BJ (cell line): ENCODE measurements around the gene SEPTIN10. TPM values are rescaled to one million over a fixed set of nuclear protein-coding genes. Genes with fewer than 3 reads are reported as not detected.
"Not testable (repeated sequence)": the region's sequence is repeated elsewhere in the genome, so short reads cannot be mapped to it uniquely, and the experiment has no call there.

Experiments used
- CTCF ChIA-PET: fragments of 350-600 bp; formaldehyde crosslinking; extraction: SDS; loops from one replicate; lab custom pipeline; 2021; ENCODE audit warnings: antibody characterized with exemption, inconsistent platforms; lab: Yijun Ruan, JAX
- POLR2A ChIA-PET: fragments of 300-600 bp; sonication (Branson Sonifier 250); formaldehyde crosslinking; extraction: SDS; loops from one replicate; lab custom pipeline; 2021; ENCODE audit warnings: antibody characterized with exemption; lab: Charles Lee
- DNase-seq: peaks from one replicate; pipeline ENCODE4 v3.0.0-alpha.2; 2011; ENCODE audit warnings: low read depth
- H3K27me3 ChIP-seq: 2 replicates; pipeline ENCODE4 v1.6.0; 2011; ENCODE audit warnings: low read length; ENCODE audit not compliant: control insufficient read depth, insufficient read depth
- H3K36me3 ChIP-seq: 2 replicates; pipeline ENCODE4 v1.5.1; 2011; ENCODE audit warnings: low read length; ENCODE audit not compliant: control insufficient read depth, insufficient read depth
- H3K4me3 ChIP-seq: 2 replicates; pipeline ENCODE4 v1.5.1; 2011; ENCODE audit warnings: low read depth, mild to moderate bottlenecking, control low read depth, low read length
- polyA plus RNA-seq: library from polyadenylated mRNA; depleted of rRNA; stranded (reverse); fragments of >200 nt; gene quantifications from 2 replicates; pipeline ENCODE4 v1.2.3, GENCODE V29; 2011
- TF ChIP-seq, protein P1 (sequence below): IDR thresholded peaks from 2 replicates; pipeline ENCODE4 v1.5.1; 2011; ENCODE audit warnings: low read depth, mild to moderate bottlenecking, control low read depth, inconsistent platforms, low read length, moderate library complexity; ENCODE audit not compliant: insufficient read depth

The SEPTIN10 gene
- polyA plus RNA-seq, 1 experiment, result 68.8 TPM

DNA sequence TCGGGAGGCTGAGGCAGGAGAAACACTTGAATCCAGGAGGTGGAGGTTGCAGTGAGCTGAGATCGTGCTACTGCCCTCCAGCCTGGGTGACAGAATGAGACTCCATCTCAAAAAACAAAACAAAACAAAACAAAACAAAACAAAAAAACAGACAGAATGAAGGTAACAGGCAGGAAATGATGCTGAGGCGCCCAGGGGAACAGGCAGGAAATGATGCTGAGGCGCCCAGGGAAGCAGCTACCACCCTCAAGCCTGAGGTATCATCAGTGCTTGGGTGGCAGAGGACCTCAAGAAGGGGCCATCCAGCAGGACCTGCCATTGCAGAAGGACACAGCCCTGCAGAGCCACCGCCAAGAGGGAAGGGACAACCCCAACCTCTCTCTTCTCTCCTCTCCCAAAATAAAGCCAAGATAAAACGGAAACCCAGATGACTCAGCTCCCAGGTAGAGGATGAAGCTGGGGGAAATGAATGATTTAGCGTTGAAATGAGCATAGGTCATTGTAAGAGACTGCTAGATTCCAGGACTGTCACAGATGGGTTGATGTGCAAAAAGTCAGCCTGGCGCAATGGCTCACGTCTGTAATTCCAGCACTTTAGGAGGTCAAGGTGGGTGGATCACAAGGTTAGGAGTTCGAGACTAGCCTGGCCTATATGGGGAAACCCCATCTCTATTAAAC lies 19.7 kb upstream of the SEPTIN10 start:
- DNase-seq, result no peak
- Histone ChIP-seq H3K4me3 (no peak overlapping the region), H3K27me3 (no peaks in the 10 kb centered on the region), H3K36me3 (no peaks in the 10 kb centered on the region)
- CTCF ChIA-PET, result no interaction called here
- POLR2A ChIA-PET, result no interaction called here
- TF ChIP-seq, protein P1, sequence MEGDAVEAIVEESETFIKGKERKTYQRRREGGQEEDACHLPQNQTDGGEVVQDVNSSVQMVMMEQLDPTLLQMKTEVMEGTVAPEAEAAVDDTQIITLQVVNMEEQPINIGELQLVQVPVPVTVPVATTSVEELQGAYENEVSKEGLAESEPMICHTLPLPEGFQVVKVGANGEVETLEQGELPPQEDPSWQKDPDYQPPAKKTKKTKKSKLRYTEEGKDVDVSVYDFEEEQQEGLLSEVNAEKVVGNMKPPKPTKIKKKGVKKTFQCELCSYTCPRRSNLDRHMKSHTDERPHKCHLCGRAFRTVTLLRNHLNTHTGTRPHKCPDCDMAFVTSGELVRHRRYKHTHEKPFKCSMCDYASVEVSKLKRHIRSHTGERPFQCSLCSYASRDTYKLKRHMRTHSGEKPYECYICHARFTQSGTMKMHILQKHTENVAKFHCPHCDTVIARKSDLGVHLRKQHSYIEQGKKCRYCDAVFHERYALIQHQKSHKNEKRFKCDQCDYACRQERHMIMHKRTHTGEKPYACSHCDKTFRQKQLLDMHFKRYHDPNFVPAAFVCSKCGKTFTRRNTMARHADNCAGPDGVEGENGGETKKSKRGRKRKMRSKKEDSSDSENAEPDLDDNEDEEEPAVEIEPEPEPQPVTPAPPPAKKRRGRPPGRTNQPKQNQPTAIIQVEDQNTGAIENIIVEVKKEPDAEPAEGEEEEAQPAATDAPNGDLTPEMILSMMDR, result no peak

DNA sequence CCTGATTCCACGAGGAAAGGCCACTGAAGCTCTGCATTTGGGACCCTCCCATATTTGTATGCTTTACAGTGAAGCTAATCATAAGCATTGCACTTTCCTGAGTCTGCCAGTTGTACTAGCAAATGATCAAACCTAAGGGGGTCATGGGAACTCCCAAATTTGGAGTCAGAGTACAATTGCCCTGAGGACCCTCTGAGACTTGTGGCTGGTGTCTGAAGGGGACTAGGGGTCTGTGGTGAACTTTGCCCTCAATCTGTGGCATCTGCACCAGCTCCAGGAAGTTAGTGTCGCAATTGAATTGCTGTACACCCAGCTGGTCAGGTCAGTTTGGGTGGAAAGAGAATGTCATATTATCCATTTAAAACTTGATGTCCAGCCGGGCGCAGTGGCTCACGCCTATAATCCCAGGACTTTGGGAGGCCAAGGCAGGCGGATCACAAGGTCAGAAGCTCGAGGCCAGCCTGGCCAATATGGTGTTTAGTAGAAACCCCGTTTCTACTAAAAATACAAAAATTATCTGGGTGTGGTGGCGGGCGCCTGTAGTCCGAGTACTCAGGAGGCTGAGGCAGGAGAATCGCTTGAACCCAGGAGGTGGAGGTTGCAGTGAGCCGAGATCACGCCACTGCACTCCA lies 18.5 kb upstream of the SEPTIN10 start:
- Histone ChIP-seq H3K36me3 (no peaks in the 10 kb centered on the region), H3K27me3 (no peaks in the 10 kb centered on the region), H3K4me3 (no peak overlapping the region)
- DNase-seq, result no peak
- POLR2A ChIA-PET, result no interaction called here
- TF ChIP-seq, protein P1, result no peak
- CTCF ChIA-PET, result no interaction called here

DNA sequence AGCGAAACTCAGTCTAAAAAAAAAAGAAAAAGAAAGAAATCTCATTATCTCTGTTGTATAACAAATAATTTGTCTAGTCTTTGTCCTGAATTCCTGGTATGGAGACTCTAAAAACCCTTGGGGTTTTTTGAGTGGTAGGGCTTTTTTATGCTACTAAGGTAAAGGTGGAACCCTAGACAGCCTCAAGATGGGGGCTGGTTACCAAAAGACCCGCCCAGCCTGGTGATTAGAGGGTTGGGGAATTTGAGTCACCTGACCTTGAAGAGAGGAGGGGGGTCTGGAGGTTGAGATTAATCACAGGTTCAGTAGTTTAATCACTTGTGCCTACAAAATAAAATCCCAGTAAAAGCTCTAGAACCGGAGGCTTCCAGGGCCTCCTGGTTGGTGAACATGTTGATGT lies 18.0 kb upstream of the SEPTIN10 start:
- TF ChIP-seq, protein P1, result no peak
- ChIA-PET POLR2A (no interaction called here), CTCF (no interaction called here)
- DNase-seq, result no peak
- no peaks in the 10 kb centered on the region for H3K36me3 ChIP-seq
- no peaks in the 10 kb centered on the region for H3K27me3 ChIP-seq
- H3K4me3 ChIP-seq, result no peak overlapping the region

- no peaks in the 10 kb centered on the region for H3K27me3 ChIP-seq
- POLR2A ChIA-PET, result no interaction called here
- H3K36me3 ChIP-seq, result no peaks in the 10 kb centered on the region
- DNase-seq, result no peak
- TF ChIP-seq, protein P1, result no peak
- CTCF ChIA-PET, result no interaction called here
- no peak overlapping the region for H3K4me3 ChIP-seq
Measured at GRCh38 chr2:109630441-109631430, 17.0 kb upstream of the SEPTIN10 start.

- Histone ChIP-seq H3K27me3 (no peaks in the 10 kb centered on the region), H3K36me3 (no peaks in the 10 kb centered on the region), H3K4me3 (no peak overlapping the region)
- no peak for DNase-seq
- TF ChIP-seq, protein P1, result no peak
- POLR2A ChIA-PET, result no interaction called here
- CTCF ChIA-PET, result interaction anchor here (0.6 to 1.7 kb wide), 2 partner anchors 15 to 84 kb away, joined by 3 read pairs; no protein-coding TSS in a partner anchor
Measured at GRCh38 chr2:109629867-109630266, 16.1 kb upstream of the SEPTIN10 start.

GRCh38 chr2:109628321-109628720 lies 14.6 kb upstream of the SEPTIN10 start:
- CTCF ChIA-PET, result interaction anchor here (1.7 kb wide), 1 partner anchor 82 kb away, joined by 3 read pairs; no protein-coding TSS in a partner anchor
- H3K4me3 ChIP-seq, POLR2A ChIA-PET: not testable (repeated sequence)

More at GRCh38 chr2:109628321-109628720, 14.6 kb upstream of the SEPTIN10 start:
- DNase-seq, H3K27me3 ChIP-seq, H3K36me3 ChIP-seq: not testable (repeated sequence)
